DOHH2 (cell line): ENCODE data around the gene PDK4.

Experiments used
- EZH2phosphoT487 ChIP-seq: fragments of 200-600 bp; sonication (generic); IDR thresholded peaks from 2 replicates; pipeline ENCODE4 v1.6.1; 2017; ENCODE audit warnings: borderline replicate concordance, mild to moderate bottlenecking, antibody characterized with exemption, low read length, moderate library complexity, mixed read lengths
- TF ChIP-seq, protein P1 (sequence below): fragments of 200-600 bp; sonication (generic); IDR thresholded peaks from one replicate; pipeline ENCODE4 v1.5.1; 2014; ENCODE audit warnings: antibody characterized with exemption, mild to moderate bottlenecking, low read depth, low read length; ENCODE audit not compliant: poor library complexity, severe bottlenecking

DNA sequence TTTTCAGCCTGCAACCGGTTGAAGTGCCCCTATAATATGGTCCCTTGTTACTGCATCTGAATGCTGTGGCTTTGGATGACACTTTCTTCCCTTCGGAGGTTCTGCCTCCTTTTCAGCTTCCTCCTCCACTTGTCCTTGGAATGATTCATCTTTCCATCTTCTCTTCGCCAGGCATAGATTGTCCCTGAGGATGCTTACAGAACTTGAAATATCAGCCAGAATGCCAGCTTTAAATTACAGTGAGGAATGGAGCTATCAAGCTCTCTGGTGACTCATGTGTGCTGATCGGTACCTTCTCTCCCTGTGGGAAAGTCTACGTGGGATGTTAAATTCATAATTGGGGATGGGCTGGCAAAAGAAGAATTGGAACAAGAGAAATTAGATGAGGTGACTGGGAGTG, 45.9 kb upstream of the PDK4 start:
- TF ChIP-seq, protein P1, sequence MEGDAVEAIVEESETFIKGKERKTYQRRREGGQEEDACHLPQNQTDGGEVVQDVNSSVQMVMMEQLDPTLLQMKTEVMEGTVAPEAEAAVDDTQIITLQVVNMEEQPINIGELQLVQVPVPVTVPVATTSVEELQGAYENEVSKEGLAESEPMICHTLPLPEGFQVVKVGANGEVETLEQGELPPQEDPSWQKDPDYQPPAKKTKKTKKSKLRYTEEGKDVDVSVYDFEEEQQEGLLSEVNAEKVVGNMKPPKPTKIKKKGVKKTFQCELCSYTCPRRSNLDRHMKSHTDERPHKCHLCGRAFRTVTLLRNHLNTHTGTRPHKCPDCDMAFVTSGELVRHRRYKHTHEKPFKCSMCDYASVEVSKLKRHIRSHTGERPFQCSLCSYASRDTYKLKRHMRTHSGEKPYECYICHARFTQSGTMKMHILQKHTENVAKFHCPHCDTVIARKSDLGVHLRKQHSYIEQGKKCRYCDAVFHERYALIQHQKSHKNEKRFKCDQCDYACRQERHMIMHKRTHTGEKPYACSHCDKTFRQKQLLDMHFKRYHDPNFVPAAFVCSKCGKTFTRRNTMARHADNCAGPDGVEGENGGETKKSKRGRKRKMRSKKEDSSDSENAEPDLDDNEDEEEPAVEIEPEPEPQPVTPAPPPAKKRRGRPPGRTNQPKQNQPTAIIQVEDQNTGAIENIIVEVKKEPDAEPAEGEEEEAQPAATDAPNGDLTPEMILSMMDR, result no peak
- no peak for TF ChIP-seq EZH2phosphoT487
